H1 (cell line): Measurements from ENCODE around the gene INAFM2. TPM values are rescaled to one million over a fixed set of nuclear protein-coding genes. Genes with fewer than 3 reads are reported as not detected.

ENCODE experiments used
- CHD1 ChIP-seq: IDR thresholded peaks from 2 replicates; pipeline ENCODE4 v1.6.1; 2012; ENCODE audit warnings: low read depth, low read length, improper control_type of control experiment
- CHD2 ChIP-seq: IDR thresholded peaks from 2 replicates; pipeline ENCODE4 v1.6.1; 2012; ENCODE audit warnings: low read length, improper control_type of control experiment
- TEAD4 ChIP-seq: IDR thresholded peaks from 2 replicates; pipeline ENCODE4 v1.6.1; 2012; ENCODE audit warnings: low read depth, low read length, inconsistent platforms, mixed read lengths
- YY1 ChIP-seq: IDR thresholded peaks from 2 replicates; pipeline ENCODE4 v1.6.1; 2011; ENCODE audit warnings: low read depth, mild to moderate bottlenecking, low read length
- polyA plus RNA-seq, 7 experiments: library from polyadenylated mRNA; depleted of rRNA in 3 of 7; stranded (reverse) in 5 of 7; unstranded in 2 of 7; fragments of >200 nt in 5 of 7; fragments of 200-250 nt in 2 of 7; gene quantifications; 1 replicate in 5 of 7; 2 replicates in 1 of 7; 4 replicates in 1 of 7; pipeline versions ENCODE4 v1.2.1 to v1.2.3, GENCODE V29; 2011 to 2013; ENCODE audit warnings: missing spikeins in 2 of 7, mixed read lengths in 2 of 7
- total RNA-seq: library from RNA; stranded (reverse); fragmentation: NEBNext Ultra II Directional; extraction: Animal tissue kit (Norgen Biotek cat#: 25700); gene quantifications from 2 replicates; pipeline ENCODE4 v1.2.1, GENCODE V29; 2021

Gene INAFM2
- total and polyA plus RNA-seq, 2 of the 8 experiments (the other 6 are each of a cell fraction or from before 2014, with no cell fraction given), result 15.3 to 35.1 TPM

- TF ChIP-seq YY1 (no peak), CHD1 (no peak), TEAD4 (no peak), CHD2 (no peak)
Observed at GRCh38 chr15:40338921-40339620, 15.6 kb downstream of the INAFM2 start (continued).
